ENCODE measurements around the gene IRS2.

Gene IRS2

DNA sequence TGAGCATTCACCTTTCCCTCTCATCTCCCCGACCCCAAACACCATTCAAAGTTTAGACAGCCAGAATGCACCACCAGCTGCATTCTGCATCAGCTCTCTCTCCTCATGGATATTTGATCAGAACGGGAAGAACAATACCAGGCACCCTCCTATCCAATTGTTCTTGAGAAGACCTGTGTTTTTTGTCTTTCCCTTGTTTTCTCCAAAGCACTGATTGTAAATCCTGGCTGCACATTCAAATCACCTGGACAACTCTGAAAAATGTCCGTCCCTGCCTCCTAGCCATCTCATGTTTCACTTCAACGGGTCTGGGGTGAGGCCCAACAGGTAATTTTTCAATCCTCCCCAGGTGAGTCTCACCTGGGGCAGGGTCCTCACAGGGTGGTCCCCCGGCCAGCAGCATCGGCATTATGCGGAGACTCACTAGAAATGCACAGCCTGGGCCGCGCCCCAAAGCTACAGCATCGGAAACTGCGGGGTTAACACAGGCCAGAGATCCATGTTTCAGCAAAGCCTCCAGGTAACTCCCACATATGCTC lies 5.5 kb downstream of the IRS2 start:
- DNase-seq: no peak

GRCh38 chr13:109779876-109780510 lies 6.4 kb downstream of the IRS2 start:
- DNase-seq: no peak

GRCh38 chr13:109779074-109779473 lies 7.3 kb downstream of the IRS2 start:
- peak; percentile 51 to 54 for DNase-seq

DNA sequence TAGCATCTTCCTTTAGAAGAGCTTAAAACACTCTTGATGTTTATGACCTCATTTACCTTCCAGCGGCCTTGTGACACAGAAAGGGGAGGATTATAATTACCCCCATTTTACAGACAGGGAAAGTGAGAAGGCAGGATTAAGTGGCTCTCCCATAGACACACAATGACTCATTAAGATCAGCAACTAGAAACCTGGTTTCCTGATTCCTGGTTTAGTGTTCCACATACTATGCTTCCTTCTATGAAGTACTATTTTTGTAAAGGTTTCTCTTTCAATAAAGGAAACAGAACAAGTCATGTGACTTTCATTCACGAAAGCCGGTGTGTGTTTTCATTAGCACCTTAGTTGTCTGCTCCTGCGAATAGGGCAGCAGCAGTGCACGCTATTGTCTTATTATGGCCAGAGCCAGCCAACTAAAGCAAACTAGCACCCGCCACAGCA lies 8.3 kb downstream of the IRS2 start:
- no peak for DNase-seq

DNA sequence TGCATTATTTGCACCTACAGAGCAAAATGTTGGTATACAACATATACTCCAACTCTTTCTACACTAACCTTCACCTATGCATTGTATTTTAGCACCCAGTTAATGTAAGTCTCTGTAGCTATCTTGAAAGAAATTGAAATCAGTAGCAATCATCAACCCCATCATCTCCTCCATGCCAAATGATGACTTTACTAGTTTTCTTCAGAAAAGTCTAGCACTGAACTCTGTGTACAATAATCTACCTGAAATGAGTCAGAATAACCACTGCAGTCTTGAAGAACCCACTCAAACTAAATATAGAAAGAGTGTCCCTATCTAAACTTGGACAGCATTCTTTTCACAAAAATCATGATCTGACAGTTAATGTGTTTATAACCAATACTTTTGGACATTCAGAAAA lies 9.8 kb downstream of the IRS2 start:
- no peak for DNase-seq

DNA sequence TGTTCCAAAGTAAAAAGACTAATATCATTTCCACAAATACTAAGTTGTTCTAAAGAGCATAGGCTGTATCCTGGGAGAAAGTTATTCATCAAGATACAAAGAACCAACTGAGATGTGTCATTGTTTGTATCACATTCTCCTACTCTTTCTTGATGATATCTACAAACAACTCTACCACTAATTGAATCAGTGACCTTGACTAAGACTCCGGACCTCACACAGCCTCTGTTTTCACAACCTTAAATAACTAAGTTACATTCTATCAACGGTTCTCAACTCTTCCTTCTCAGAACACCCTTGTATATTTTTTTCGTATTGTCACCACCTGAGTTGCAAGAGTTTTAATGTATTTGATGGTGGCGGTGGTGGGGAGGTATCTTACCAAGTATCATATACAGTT lies 12.6 kb downstream of the IRS2 start:
- DNase-seq: no peak

GRCh38 chr13:109773276-109773675 lies 13.1 kb downstream of the IRS2 start:
- DNase-seq: no peak

DNA sequence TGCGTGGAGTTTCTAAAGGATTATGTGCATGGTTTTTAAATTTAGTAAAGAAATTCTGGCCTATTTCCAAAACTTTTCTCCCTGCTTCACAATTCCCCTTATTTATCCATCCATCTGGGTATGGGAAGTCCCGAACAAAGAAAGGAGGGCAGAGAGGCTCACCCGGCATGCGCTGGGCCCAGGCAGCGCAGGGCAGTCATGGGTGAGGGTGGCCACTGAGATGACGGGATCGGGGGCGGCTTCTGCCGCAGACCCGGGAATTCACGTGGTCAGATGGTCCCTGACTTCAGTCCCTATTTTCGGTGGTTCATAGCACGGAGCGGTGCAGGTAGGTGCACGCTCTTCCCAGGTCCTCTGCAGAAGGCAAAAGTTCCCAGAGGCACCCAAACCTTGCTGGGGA lies 14.5 kb downstream of the IRS2 start:
- DNase-seq: no peak

DNA sequence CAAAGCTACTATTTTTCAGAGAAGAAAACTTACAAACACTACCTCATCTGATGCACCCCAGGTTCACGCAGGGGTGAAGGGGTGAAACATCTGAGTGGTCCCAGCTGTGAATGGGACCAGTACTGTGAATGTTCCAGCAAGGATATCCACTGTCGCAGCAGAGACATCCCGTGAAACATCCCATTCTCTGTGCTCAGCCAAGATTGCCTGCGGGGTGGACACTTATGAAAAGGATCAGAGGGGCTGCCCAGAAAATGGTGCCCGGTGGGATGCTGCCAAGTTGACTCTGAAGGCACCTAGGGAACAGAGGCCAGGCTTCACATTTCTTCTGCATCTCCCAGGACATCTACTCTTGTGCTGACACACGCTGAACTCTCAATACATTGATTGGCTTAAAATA lies 15.9 kb downstream of the IRS2 start:
- no peak for DNase-seq

DNA sequence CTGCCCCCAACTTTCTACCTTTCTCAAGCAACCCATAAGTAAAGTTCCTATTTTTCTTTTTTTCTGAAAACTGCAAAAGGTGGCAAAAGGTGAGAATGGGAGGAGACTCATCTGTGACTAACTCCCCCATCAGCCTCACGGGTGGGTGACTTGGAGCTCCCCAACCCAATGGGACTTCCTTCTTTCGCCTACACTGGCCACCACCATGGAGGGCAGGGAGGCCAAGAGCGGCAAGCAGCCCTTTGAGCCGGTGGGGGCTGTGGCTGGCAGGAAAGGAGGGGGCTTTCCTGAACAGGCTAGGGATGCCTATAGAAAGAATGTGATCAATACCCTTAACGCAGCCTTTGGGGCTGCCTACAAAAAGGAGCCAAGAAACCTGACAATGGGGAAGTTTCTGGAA lies 16.5 kb downstream of the IRS2 start:
- DNase-seq: no peak

GRCh38 chr13:109769275-109769674 lies 17.1 kb downstream of the IRS2 start:
- DNase-seq: no peak

- no peak for DNase-seq
Observed at GRCh38 chr13:109768616-109769015, 17.8 kb downstream of the IRS2 start.

DNA sequence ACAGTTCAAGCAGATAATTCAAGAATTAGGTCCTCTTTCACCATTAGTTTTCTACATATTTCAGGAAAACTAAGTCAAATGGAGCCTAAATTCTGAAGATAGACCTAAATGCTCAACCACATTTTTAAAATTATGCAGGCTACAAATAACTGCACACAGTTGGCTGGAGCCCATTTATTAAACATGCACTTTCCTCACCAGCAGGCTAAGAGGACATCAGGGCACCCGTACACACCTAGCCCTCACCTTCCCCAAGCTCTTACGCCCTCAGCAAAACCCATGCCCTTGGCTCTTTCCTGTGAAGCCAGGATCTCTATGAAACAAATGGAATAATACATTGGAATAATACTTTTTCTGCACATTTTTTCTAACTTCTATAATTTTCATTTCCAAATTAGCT lies 18.2 kb downstream of the IRS2 start:
- DNase-seq: no peak

- DNase-seq: no peak
Observed at GRCh38 chr13:109767023-109767422, 19.4 kb downstream of the IRS2 start.

DNA sequence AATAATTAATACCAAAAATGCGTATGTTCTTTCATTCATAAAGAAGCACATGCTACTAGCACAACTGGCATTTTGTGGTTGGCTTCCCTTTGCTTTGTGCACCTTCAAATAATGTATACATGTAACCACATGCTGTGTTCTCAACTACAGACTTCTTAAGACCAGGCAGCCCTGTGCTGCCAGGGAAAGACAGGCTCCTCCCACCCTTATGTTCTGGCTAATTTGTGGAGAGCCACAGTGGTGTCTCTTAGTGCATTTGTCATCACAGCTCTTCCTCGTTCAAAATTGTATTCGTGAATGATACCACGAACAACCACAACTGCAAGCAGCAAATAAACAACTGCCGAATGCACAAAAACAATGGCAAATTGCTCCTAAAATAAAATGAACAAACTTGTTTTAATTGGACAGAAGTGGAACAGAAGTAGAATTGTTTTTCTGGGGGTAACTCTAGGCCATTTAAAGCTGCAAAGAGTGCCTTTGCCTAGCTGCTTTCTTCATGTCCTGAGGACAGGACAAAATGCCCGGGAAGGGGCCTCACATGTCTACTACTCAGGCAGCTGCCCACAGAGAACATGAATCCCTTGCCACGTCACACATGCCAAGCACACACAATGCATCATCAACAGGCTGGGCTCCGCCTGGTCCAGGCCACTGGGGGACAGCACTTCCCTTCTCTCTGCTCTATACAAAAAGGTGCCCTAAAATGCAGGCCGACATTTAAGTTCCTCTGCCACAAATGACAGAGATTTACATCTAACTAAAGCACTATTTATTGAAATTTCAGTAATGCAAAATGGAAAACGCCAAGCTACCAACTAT lies 21.7 kb downstream of the IRS2 start:
- no peak for DNase-seq

DNA sequence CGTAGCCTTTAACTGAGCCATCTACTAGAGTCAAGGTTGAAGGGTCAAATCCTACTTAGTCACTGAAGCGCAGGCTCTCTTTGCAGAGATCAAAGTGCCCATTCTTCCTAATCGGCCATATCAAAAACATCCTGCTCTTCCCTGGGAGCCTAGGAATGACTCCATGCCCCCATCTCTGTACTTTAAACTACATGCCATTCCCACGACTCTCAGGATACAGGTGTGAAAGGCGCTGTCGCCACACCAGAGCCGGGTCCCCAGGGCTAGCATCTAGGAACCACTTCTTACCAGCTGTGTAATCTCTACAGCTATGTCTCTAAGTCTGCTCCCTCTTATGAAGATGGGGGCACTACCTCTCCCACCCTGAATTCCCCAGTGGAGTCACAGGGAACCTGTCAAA lies 22.3 kb downstream of the IRS2 start:
- no peak for DNase-seq

- DNase-seq: no peak
Observed at GRCh38 chr13:109762791-109763190, 23.6 kb downstream of the IRS2 start.

GRCh38 chr13:109761695-109762094 lies 24.7 kb downstream of the IRS2 start:
- DNase-seq: no peak

- DNase-seq: no peak
Observed at GRCh38 chr13:109760951-109761350, 25.4 kb downstream of the IRS2 start.

GRCh38 chr13:109760402-109760801 lies 26.0 kb downstream of the IRS2 start:
- no peak for DNase-seq

DNA sequence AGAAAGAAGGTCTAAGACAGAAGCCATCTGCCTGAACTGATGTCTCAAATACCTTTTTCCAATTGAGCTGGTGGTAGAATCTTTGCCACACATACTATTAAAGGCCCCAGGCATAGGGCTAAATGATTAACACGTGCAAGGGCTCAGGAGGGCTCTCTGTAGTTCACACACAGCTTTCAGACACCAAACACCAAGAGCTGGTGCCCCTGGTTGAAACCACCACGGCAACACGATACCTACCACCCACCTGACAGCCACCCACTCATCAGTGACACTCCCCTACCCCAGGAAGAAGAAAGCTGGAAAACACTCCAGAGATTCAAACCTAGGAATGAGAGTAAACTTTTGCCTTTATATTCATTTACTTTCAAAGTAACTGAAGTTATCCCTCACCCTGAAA lies 26.8 kb downstream of the IRS2 start:
- no peak for DNase-seq

- no peak for DNase-seq
Observed at GRCh38 chr13:109758937-109759480, 27.4 kb downstream of the IRS2 start.

DNA sequence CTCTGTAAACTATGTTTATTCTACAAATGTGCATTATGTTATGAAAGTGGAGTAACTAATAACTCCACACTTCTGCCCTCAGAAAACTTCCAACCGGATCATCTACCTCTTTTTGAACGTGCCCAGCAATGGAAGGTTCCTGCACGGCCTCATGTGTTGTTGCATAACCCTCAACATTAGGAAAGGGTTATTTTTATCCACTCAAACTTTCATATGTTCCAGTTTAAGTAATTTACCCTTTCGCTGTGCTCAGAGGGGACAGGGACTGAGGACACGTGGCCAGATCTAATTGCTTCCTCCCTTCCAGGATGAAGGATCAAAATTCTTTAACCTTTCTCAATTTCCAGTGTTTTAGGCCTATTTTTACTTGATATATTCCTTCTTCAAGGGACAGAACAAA lies 29.6 kb downstream of the IRS2 start:
- no peak for DNase-seq

- no peak for DNase-seq
Observed at GRCh38 chr13:109755997-109756396, 30.4 kb downstream of the IRS2 start.
